ENCODE results near the gene MUC6. TPM values are rescaled to one million over a fixed set of nuclear protein-coding genes. Genes with fewer than 3 reads are reported as not detected.
"Not testable (repeated sequence)": the region's sequence is repeated elsewhere in the genome, so short reads cannot be mapped to it uniquely, and the experiment has no call there.

MUC6 gene
- total RNA-seq, 1 donor from 2014 or later: not detected

- DNase-seq (ENCODE audit: missing footprints) (peak; percentile 23), ATAC-seq (no peak)
- intact Hi-C loops (cut with DNase I): no loop called here
Observed at GRCh38 chr11:980438-981357, 55.8 kb downstream of the MUC6 start.

- intact Hi-C loops (cut with DNase I): loop anchor here (5.0 kb wide), 1 partner anchor 51 kb away; the partner anchor contains the start of gene AP2A2
- DNase-seq (ENCODE audit: missing footprints) (peak; percentile 27), ATAC-seq (no peak)
Observed at GRCh38 chr11:978781-979180, 57.7 kb downstream of the MUC6 start.

- DNase-seq (ENCODE audit: missing footprints) (peak; percentile 57), ATAC-seq (peak; percentile 45)
- intact Hi-C loops (cut with DNase I): loop anchor here (5.0 kb wide), 1 partner anchor 51 kb away; the partner anchor contains the start of gene AP2A2
Observed at GRCh38 chr11:977830-978720, 58.4 kb downstream of the MUC6 start.

- intact Hi-C loops (cut with DNase I): loop anchor here (5.0 kb wide), 1 partner anchor 49 kb away; the partner anchor contains the start of gene AP2A2
- peak; percentile 43 for ATAC-seq
Observed at GRCh38 chr11:976431-977160, 59.9 kb downstream of the MUC6 start.

DNA sequence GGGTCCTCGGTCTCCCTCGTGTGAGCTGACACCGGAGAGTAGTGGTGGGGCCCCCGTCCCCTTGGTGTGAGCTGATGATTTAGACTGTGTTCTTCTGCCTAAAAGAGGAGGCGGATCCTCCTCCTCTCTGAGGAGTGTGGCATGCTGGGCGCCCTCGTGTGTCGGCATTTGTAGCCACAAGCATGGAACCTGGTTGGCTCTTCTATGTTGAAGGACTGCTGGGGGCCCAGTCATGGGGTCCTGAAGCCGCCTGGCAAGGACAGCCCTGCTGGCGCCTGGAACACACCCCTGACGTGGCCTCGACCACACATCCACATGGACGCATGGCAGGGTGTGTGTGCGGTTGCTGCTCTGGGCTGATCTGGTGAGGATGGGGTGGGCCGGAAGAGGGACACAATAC, 60.7 kb downstream of the MUC6 start:
- intact Hi-C loops (cut with DNase I): loop anchor here (5.0 kb wide), 1 partner anchor 49 kb away; the partner anchor contains the start of gene AP2A2
- DNase-seq (ENCODE audit: missing footprints) (peak; percentile 55), ATAC-seq (no peak)

More at GRCh38 chr11:976431-977160, 59.9 kb downstream of the MUC6 start:
- peak; percentile 54 for DNase-seq (ENCODE audit: missing footprints)

- DNase-seq (ENCODE audit: missing footprints): peak; percentile 37
- intact Hi-C loops (cut with DNase I): loop anchor here (5.0 kb wide), 1 partner anchor 48 kb away; the partner anchor contains the start of gene AP2A2
- ATAC-seq: not testable (repeated sequence)
Observed at GRCh38 chr11:975376-975775, 61.1 kb downstream of the MUC6 start.

DNA sequence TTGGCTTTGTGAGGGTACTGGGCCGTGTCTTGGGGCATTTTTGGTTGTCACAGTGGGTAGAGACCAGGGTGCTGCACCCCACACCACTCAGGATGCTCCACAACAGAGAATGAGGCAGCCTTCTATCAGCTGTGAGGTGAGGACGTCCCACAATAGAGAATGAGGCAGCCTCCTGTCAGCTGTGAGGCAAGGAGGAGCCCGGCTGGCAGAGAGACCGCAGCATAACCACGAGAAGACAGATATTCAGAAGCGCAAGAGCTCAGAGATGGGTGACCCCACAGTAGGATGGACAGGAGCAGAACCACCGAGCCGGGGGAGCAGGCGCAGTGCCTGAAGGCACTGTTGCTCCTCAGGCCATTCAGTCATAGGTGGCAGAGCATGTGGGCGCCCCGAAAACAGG, 63.3 kb downstream of the MUC6 start:
- DNase-seq (ENCODE audit: missing footprints) (no peak), ATAC-seq (no peak)
- intact Hi-C loops (cut with DNase I): no loop called here

DNA sequence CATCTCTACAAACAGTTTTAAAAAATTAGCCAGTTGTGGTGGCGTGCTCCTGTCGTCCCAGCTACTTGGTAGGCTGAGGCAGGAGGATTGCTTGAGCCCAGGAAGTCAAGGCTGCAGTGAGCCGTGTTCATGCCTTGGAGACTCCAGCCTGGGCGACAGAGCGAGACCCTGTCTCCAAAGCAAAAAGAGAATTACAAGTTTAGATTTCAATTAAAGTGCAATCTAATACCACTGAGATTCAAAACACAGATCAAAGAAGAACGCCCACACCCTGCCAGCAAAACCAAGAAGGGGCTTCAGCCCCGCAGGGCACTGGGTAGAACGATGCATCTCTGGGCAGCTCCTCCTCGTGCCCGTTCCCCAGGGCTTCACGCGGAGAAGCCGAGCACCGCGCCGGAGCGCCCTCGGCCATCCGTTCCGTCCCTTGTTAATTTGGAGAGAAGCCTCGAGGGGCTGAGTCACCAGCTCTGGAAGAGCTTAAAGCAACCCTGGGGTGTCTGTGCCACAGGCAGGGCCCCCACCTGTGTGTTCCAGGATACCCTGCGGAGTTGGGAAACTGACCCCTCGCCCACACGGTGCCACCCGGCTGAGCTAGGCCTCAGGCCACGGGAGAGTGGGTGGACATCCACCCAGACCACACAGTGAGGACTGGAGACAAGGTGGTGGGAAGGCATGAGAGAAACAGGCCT, 63.9 kb downstream of the MUC6 start:
- peak; percentile 42 for DNase-seq (ENCODE audit: missing footprints)
- no peak for ATAC-seq
- intact Hi-C loops (cut with DNase I): no loop called here

- no peak for DNase-seq (ENCODE audit: missing footprints)
- ATAC-seq: no peak
- intact Hi-C loops (cut with DNase I): no loop called here
Observed at GRCh38 chr11:971731-972365, 64.7 kb downstream of the MUC6 start.

GRCh38 chr11:971092-971690, 65.3 kb downstream of the MUC6 start:
- intact Hi-C loops (cut with DNase I): no loop called here
- DNase-seq (ENCODE audit: missing footprints) (no peak), ATAC-seq (no peak)

GRCh38 chr11:970319-970871, 66.1 kb downstream of the MUC6 start:
- ATAC-seq: no peak
- intact Hi-C loops (cut with DNase I): no loop called here
- DNase-seq (ENCODE audit: missing footprints): no peak

GRCh38 chr11:969651-970205, 66.8 kb downstream of the MUC6 start:
- DNase-seq (ENCODE audit: missing footprints) (no peak), ATAC-seq (no peak)
- intact Hi-C loops (cut with DNase I): no loop called here

DNA sequence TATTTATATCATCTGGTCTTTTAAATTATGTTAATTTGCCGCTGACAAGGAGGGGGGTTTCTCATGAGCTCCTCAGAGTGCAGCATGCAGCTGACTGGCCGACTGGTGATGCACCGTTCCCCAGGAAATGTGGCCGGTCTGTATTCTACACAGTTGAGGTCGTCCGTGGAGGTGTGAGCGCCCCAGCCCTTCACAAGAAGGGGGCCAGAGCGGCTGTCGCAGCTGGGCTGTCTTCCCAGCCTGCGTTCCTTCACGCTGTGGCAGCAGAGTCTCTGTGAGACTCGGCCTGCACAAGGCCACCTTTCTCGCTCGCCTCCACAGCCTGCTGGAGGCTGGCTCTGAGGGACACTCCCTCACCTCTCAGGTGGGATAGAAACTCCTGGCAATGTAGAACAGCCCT, 67.7 kb downstream of the MUC6 start:
- DNase-seq (ENCODE audit: missing footprints): peak; percentile 62
- no peak for ATAC-seq
- intact Hi-C loops (cut with DNase I): no loop called here

DNA sequence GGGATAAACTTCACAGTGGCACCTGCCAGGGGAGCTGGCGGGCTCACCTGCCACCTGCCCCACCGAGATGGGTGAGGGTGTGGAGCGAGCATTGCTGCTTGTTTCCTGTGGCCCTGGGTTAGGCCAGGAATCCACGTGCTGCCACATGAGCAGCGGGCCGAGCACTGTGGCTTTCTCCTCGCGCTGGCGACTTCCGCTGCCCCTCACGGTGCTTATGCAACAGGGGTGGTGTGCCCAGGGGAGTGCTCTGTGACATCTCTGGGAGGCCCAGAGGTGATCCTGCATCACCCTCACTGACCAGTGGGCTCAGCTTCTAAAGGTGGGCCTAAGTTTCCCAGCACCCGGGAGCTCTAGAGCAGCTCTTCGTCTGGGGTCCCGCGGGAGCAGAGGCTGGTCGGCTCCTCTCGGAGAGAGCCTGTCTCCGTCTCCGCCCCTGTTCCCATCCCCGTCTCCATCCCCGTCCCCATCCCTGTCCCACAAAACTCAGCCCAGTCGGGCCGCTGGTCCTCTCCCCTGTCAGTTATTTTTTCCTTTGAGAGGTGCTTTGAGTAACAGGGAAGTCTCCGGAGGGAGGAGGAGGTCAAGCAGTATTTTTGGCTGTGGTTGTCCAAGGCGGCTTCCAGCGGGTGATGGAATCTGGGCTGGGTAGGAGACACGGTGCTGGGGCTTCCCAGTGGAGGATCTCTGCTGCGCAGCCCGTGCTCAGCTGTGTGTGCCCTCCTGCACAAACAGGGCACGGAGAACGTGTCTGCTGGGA, 68.3 kb downstream of the MUC6 start:
- intact Hi-C loops (cut with DNase I): no loop called here
- ATAC-seq (no peak), DNase-seq (ENCODE audit: missing footprints) (peak; percentile 53)

GRCh38 chr11:965206-965775, 71.2 kb downstream of the MUC6 start:
- intact Hi-C loops (cut with DNase I): no loop called here
- ATAC-seq (no peak), DNase-seq (ENCODE audit: missing footprints) (peak; percentile 17)

DNA sequence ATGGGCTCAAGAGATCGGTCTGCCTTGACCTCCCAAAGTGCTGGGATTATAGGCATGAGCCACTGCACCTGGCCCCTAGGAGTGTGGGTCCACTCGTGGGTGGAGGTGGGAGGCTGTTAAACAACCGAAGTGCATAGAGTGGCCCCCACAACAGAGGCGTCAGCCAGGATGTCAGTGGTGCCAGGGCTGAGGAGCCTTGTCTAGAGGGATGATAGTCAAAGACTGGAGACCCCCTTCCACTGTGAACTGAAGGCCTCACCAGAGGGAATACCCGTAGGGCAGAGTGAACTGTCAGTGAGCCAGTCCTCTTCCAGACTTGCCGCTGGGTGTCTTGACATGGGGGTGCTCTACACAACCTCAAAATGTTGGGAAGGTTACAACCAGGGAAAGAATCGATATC, 72.7 kb downstream of the MUC6 start:
- ATAC-seq (no peak), DNase-seq (ENCODE audit: missing footprints) (no peak)
- intact Hi-C loops (cut with DNase I): no loop called here
